B cell (primary cell): ENCODE results near the gene OR51B4. TPM values are rescaled to one million over a fixed set of nuclear protein-coding genes. Genes with fewer than 3 reads are reported as not detected.

Experiments
- ATAC-seq: fragments of 200-7000 bp; cut with Tn5 transposase; one replicate; pipeline ENCODE4 v1.10.0; 2021; ENCODE audit warnings: low read depth, mild to moderate bottlenecking, moderate number of reproducible peaks, moderate library complexity
- CTCF ChIA-PET: fragments of 350-600 bp; sonication (Branson Sonifier 250); formaldehyde crosslinking; loops from one replicate; lab custom pipeline; 2021; ENCODE audit warnings: antibody characterized with exemption, inconsistent platforms; lab: Charles Lee
- POLR2A ChIA-PET: fragments of 350-600 bp; sonication (Branson Sonifier 250); formaldehyde crosslinking; loops from one replicate; lab custom pipeline; 2021; ENCODE audit warnings: antibody characterized with exemption; lab: Charles Lee
- DNase-seq: peaks from one replicate; pipeline ENCODE4 v3.0.0; 2013
- H2AFZ ChIP-seq: 2 replicates; pipeline ENCODE4 v1.6.1; 2012; ENCODE audit warnings: mild to moderate bottlenecking, low read depth, low read length; ENCODE audit not compliant: insufficient read depth, poor library complexity, severe bottlenecking
- H3K27ac ChIP-seq, 2 donors: 1 replicate in 1 of 2; 2 replicates in 1 of 2; pipeline ENCODE4 v1.5.1; 2012 to 2013; ENCODE audit warnings: low read length in 2 of 2, mild to moderate bottlenecking in 2 of 2, moderate library complexity in 1 of 2
- H3K27me3 ChIP-seq, 4 experiments: fragments of 200-600 bp in 1 of 4; sonication (generic) in 1 of 4; replicated peaks in 1 of 4; 1 replicate in 2 of 4; 2 replicates in 2 of 4; pipeline versions ENCODE4 v1.6.1 to v1.7.0; 2013 to 2016; ENCODE audit warnings: low read length in 3 of 4, mild to moderate bottlenecking in 2 of 4, mixed read lengths in 1 of 4, moderate library complexity in 1 of 4; ENCODE audit not compliant: insufficient read depth in 4 of 4, control insufficient read depth in 3 of 4; ENCODE audit errors: control extremely low read depth in 1 of 4
- H3K36me3 ChIP-seq, 2 experiments: replicated peaks in 1 of 2; 1 replicate in 1 of 2; 2 replicates in 1 of 2; pipeline versions ENCODE4 v1.6.1 to v1.7.1; 2013; ENCODE audit warnings: low read length in 1 of 2; ENCODE audit not compliant: insufficient read depth in 2 of 2, control insufficient read depth in 1 of 2; ENCODE audit errors: control extremely low read depth in 1 of 2, extremely low read depth in 1 of 2
- H3K4me1 ChIP-seq, 2 donors: fragments of 200-600 bp in 1 of 2; sonication (generic) in 1 of 2; 1 replicate in 1 of 2; 2 replicates in 1 of 2; pipeline versions ENCODE4 v1.5.1 to v1.6.1; 2013 to 2017; ENCODE audit warnings: low read length in 2 of 2; ENCODE audit not compliant: control insufficient read depth in 2 of 2, insufficient read depth in 2 of 2
- H3K4me2 ChIP-seq: replicated peaks from 2 replicates; pipeline ENCODE3; 2012; ENCODE audit warnings: mild to moderate bottlenecking, low read depth, low read length; ENCODE audit not compliant: poor library complexity, severe bottlenecking
- H3K4me3 ChIP-seq, 5 experiments: fragments of 200-600 bp in 1 of 5; sonication (generic) in 1 of 5; 1 replicate in 3 of 5; 2 replicates in 2 of 5; pipeline versions ENCODE4 v1.5.1 to v1.7.0; 2011 to 2016; ENCODE audit warnings: low read length in 4 of 5, mild to moderate bottlenecking in 4 of 5, low read depth in 2 of 5, control low read depth in 1 of 5, moderate library complexity in 1 of 5; ENCODE audit not compliant: insufficient read depth in 1 of 5; ENCODE audit errors: control extremely low read depth in 1 of 5, extremely low read depth in 1 of 5
- H3K79me2 ChIP-seq: fragments of 200-600 bp; sonication (generic); one replicate; pipeline ENCODE4 v1.6.0; 2016; ENCODE audit warnings: low read length; ENCODE audit not compliant: control insufficient read depth, insufficient read depth
- H3K9ac ChIP-seq: fragments of 200-600 bp; sonication (generic); 2 replicates; pipeline ENCODE4 v1.6.1; 2017; ENCODE audit warnings: mild to moderate bottlenecking, low read length, moderate library complexity
- H3K9me3 ChIP-seq, 3 donors: one replicate each; pipeline versions ENCODE4 v1.6.1 to v1.7.1; 2013; ENCODE audit warnings: low read length in 2 of 3; ENCODE audit not compliant: control insufficient read depth in 2 of 3, insufficient read depth in 1 of 3; ENCODE audit errors: control extremely low read depth in 1 of 3
- H4K20me1 ChIP-seq: 2 replicates; pipeline ENCODE4 v1.6.0; 2012; ENCODE audit warnings: mild to moderate bottlenecking, low read length; ENCODE audit not compliant: insufficient read depth, control insufficient read depth, poor library complexity, severe bottlenecking
- H3K27ac Mint-ChIP-seq: one replicate; pipeline ENCODE4 v1.8.0; 2021; ENCODE audit warnings: mixed read lengths
- H3K27me3 Mint-ChIP-seq: one replicate; pipeline ENCODE4 v1.8.0; 2021; ENCODE audit warnings: mixed read lengths
- H3K4me1 Mint-ChIP-seq: one replicate; pipeline ENCODE4 v1.8.0; 2021; ENCODE audit warnings: mixed read lengths
- H3K4me3 Mint-ChIP-seq: one replicate; pipeline ENCODE4 v1.8.0; 2021; ENCODE audit warnings: mixed read lengths
- H3K9me3 Mint-ChIP-seq: one replicate; pipeline ENCODE4 v1.8.0; 2022; ENCODE audit warnings: mixed read lengths; ENCODE audit not compliant: insufficient read depth
- CTCF ChIP-seq: fragments of 200-600 bp; IDR thresholded peaks from one replicate; pipeline ENCODE4 v1.8.0; 2022; ENCODE audit warnings: antibody characterized with exemption, mild to moderate bottlenecking
- EZH2 ChIP-seq: IDR thresholded peaks from 2 replicates; pipeline ENCODE4 v1.6.1; 2012; ENCODE audit warnings: borderline replicate concordance, low read depth, mild to moderate bottlenecking, moderate library complexity, low read length; ENCODE audit not compliant: insufficient read depth, poor library complexity, severe bottlenecking
- WGBS: methylation state at CpG from one replicate; pipeline ENCODE4 v1.1.5; 2013; ENCODE audit warnings: missing lambda C conversion rate; ENCODE audit not compliant: insufficient coverage; 5-methylcytosine and 5-hydroxymethylcytosine counted together
- intact Hi-C: fragments of 100-400 bp; cut with micrococcal nuclease; formaldehyde crosslinking; loops from one replicate; pipeline ENCODE4 v1.10.0; 2022
- polyA plus RNA-seq: library from polyadenylated mRNA; depleted of rRNA; stranded (reverse); fragments of >200 nt; gene quantifications from 2 replicates; pipeline ENCODE4 v1.2.3, GENCODE V29; 2012
- total RNA-seq, 2 donors: library from RNA; stranded (reverse); fragments of 120-200 nt in 1 of 2; gene quantifications; 1 replicate in 1 of 2; 2 replicates in 1 of 2; pipeline versions ENCODE4 v1.2.3 to v1.2.4, GENCODE V29; 2013 to 2022

The OR51B4 gene
- total and polyA plus RNA-seq, 2 donors (not counting 1 experiment from before 2014, with no cell fraction given): 0.21 TPM; not detected in 1

GRCh38 chr11:5349550-5349949 is 47.8 kb upstream of the OR51B4 start:
- peaks cover 8% of the 10 kb centered on the region for H3K27me3 Mint-ChIP-seq
- Histone ChIP-seq H3K27me3 (no peaks in the 10 kb centered on the region), H3K4me3 (no peak overlapping the region), H3K9me3 (no peaks in the 10 kb centered on the region), H2AFZ (no peak overlapping the region), H3K9ac (no peak overlapping the region), H3K36me3 (no peaks in the 10 kb centered on the region), H3K4me1 (no peaks in the 10 kb centered on the region), H3K4me2 (no peak overlapping the region), H3K27ac (no peak overlapping the region), H3K79me2 (no peaks in the 10 kb centered on the region), H4K20me1 (no peaks in the 10 kb centered on the region)
- H3K27ac Mint-ChIP-seq: no peak overlapping the region
- TF ChIP-seq EZH2: no peak
- no peaks in the 10 kb centered on the region for H3K9me3 Mint-ChIP-seq
- CTCF ChIA-PET: no interaction called here
- DNase-seq (no peak), ATAC-seq (no peak)
- POLR2A ChIA-PET: no interaction called here
- no CpG with 5 or more reads among the region's 1 CpG for WGBS
- intact Hi-C loops: no loop called here
- no peaks in the 10 kb centered on the region for H3K4me1 Mint-ChIP-seq
- H3K4me3 Mint-ChIP-seq: no peak overlapping the region

- CTCF ChIA-PET: no interaction called here
- ATAC-seq: no peak
Measured at GRCh38 chr11:5348551-5349194, 46.9 kb upstream of the OR51B4 start.

More at GRCh38 chr11:5348551-5349194, 46.9 kb upstream of the OR51B4 start:
- no peaks in the 10 kb centered on the region for H3K27me3 ChIP-seq
- H4K20me1 ChIP-seq: no peaks in the 10 kb centered on the region
- no peaks in the 10 kb centered on the region for H3K4me1 Mint-ChIP-seq
- intact Hi-C loops: no loop called here
- TF ChIP-seq CTCF (no peak), EZH2 (no peak)
- no peaks in the 10 kb centered on the region for H3K9me3 Mint-ChIP-seq
- no peak overlapping the region for H3K4me3 Mint-ChIP-seq
- H3K27ac Mint-ChIP-seq: no peak overlapping the region
- no peak overlapping the region for H2AFZ ChIP-seq
- H3K4me2 ChIP-seq: no peak overlapping the region
- no peak overlapping the region for H3K9ac ChIP-seq
- no CpG with 5 or more reads among the region's 3 CpGs for WGBS
- H3K79me2 ChIP-seq: no peaks in the 10 kb centered on the region
- H3K9me3 ChIP-seq: no peaks in the 10 kb centered on the region
- POLR2A ChIA-PET: no interaction called here
- H3K27me3 Mint-ChIP-seq: peaks cover 8% of the 10 kb centered on the region
- no peaks in the 10 kb centered on the region for H3K36me3 ChIP-seq
- DNase-seq: no peak
- H3K27ac ChIP-seq: no peak overlapping the region
- H3K4me3 ChIP-seq: no peak overlapping the region
- H3K4me1 ChIP-seq: no peaks in the 10 kb centered on the region
